ENCODE data around the gene OPTN. TPM values are rescaled to one million over a fixed set of nuclear protein-coding genes. Genes with fewer than 3 reads are reported as not detected.
A peak's percentile ranks its signal among the peaks of the same experiment; 100 is the strongest.
"Not testable (repeated sequence)": the region's sequence is repeated elsewhere in the genome, so short reads cannot be mapped to it uniquely, and the experiment has no call there.

OPTN gene
- total and polyA plus RNA-seq, 5 experiments from 2014 or later: 25.8 to 52.1 (median 35.1) TPM

- H3K27ac Mint-ChIP-seq: no peak overlapping the region
- H3K4me3 Mint-ChIP-seq: no peak overlapping the region
- H3K4me1 Mint-ChIP-seq: peaks cover 3 to 7% (median 5%) of the 10 kb centered on the region in 4 donors
- no peak for DNase-seq
- ATAC-seq: no peak
- POLR2A ChIA-PET: no interaction called here
- H3K9me3 Mint-ChIP-seq: peaks cover 0 to 8% (median 0%) of the 10 kb centered on the region in 9 donors
- H3K36me3 Mint-ChIP-seq: peaks cover 0 to 19% (median 3%) of the 10 kb centered on the region in 3 donors
- peaks cover 0 to 9% (median 3%) of the 10 kb centered on the region in 5 donors for H3K27me3 Mint-ChIP-seq
These were observed 7.5 kb upstream of the OPTN start for GRCh38 chr10:13092291-13093102.

DNA sequence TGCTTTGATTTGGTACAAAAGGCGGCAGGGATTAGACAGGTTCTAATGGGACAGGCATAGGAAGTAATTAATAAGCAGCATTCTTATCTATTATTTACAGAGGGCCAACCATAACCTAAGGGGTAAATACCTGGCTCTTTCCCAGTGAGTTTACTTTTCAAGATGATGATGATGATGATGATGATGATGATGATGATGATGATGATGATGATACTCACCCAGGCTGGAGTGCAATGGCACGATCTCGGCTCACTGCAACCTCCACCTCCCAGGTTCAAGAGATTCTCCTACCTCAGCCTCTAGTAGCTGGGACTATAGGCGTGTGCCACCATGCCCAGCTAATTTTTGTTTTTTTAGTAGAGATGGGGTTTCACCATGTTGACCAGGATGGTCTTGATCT is 5.9 kb upstream of the OPTN start:
- H3K27ac Mint-ChIP-seq, DNase-seq, H3K9me3 Mint-ChIP-seq, POLR2A ChIA-PET, H3K27me3 Mint-ChIP-seq, ATAC-seq, H3K4me3 Mint-ChIP-seq: not testable (repeated sequence)
- Mint-ChIP-seq H3K36me3 (peaks cover 0 to 19% (median 3%) of the 10 kb centered on the region in 3 donors), H3K4me1 (peaks cover 3 to 10% (median 7%) of the 10 kb centered on the region in 4 donors)

DNA sequence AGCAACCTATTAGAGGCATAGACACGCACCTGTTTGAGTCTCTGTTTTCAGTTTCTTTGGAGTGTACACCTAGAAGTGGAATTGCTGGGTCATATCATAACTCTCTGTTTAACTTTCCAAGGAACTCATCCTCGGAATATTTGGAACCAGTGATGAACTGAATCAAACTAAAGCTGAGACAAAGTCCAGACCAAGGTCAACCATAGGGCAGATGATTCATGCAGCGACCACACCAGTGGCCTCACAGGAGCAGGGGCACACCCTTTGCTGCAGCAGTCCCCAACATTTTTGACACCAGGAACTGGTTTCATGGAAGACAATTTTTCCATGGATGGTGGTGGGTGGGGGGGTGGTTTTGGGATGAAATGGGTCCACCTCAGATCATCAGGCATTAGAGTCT is 4.9 kb upstream of the OPTN start:
- Mint-ChIP-seq H3K4me1 (peaks cover 7 to 17% (median 11%) of the 10 kb centered on the region in 4 donors), H3K27me3 (peaks cover 0 to 8% (median 0%) of the 10 kb centered on the region in 5 donors), H3K27ac (no peak overlapping the region), H3K4me3 (no peak overlapping the region), H3K36me3 (peaks cover 0 to 19% (median 3%) of the 10 kb centered on the region in 3 donors), H3K9me3 (peaks cover 0 to 8% (median 0%) of the 10 kb centered on the region in 9 donors)
- ATAC-seq: no peak
- POLR2A ChIA-PET: no interaction called here
- DNase-seq: no peak

- POLR2A ChIA-PET: no interaction called here
- Mint-ChIP-seq H3K27me3 (peaks cover 0 to 4% (median 0%) of the 10 kb centered on the region in 5 donors), H3K4me3 (no peak overlapping the region), H3K36me3 (peaks cover 0 to 12% (median 3%) of the 10 kb centered on the region in 3 donors), H3K27ac (peak overlapping the region in 1 of 10 donors; percentile 9), H3K9me3 (peaks cover 0 to 8% (median 0%) of the 10 kb centered on the region in 9 donors), H3K4me1 (peaks cover 12 to 22% (median 15%) of the 10 kb centered on the region in 4 donors)
- DNase-seq: no peak
- ATAC-seq: no peak
These were observed 4.0 kb upstream of the OPTN start for GRCh38 chr10:13095929-13096328.

- Mint-ChIP-seq H3K36me3 (peaks cover 0 to 3% (median 1%) of the 10 kb centered on the region in 3 donors), H3K4me1 (peaks cover 29 to 44% (median 37%) of the 10 kb centered on the region in 4 donors), H3K27me3 (no peaks in the 10 kb centered on the region), H3K27ac (peak overlapping the region; percentile 93 to 98 (median 96)), H3K4me3 (peak overlapping the region; percentile 75 to 96 (median 96)), H3K9me3 (no peaks in the 10 kb centered on the region)
- ATAC-seq (peak; percentile 32 to 37), DNase-seq (peak in 9 of 10 donors; percentile 3 to 67 (median 33))
- POLR2A ChIA-PET: interaction anchor here (2.0 to 2.5 kb wide), 2 partner anchors 10 to 203 kb away, joined by 13 to 15 read pairs; no protein-coding TSS in a partner anchor
These were observed 758 bp upstream of the OPTN start for GRCh38 chr10:13099144-13099665.

GRCh38 chr10:13100349-13101294 is 659 bp downstream of the OPTN start:
- Mint-ChIP-seq H3K4me3 (peak overlapping the region; percentile 75 to 96 (median 91)), H3K9me3 (no peaks in the 10 kb centered on the region), H3K4me1 (peaks cover 31 to 50% (median 47%) of the 10 kb centered on the region in 4 donors), H3K36me3 (peaks cover 0 to 6% (median 1%) of the 10 kb centered on the region in 3 donors), H3K27me3 (no peaks in the 10 kb centered on the region), H3K27ac (peak overlapping the region; percentile 86 to 97 (median 90))
- ATAC-seq (peak; percentile 19 to 45), DNase-seq (peak in 6 of 10 donors; percentile 9 to 43 (median 22))
- POLR2A ChIA-PET: interaction anchor here (2.0 to 2.5 kb wide), 2 partner anchors 8 to 202 kb away, joined by 13 to 15 read pairs; no protein-coding TSS in a partner anchor

- peaks cover 0 to 6% (median 0%) of the 10 kb centered on the region in 3 donors for H3K36me3 Mint-ChIP-seq
- peak overlapping the region; percentile 41 to 86 (median 72) for H3K27ac Mint-ChIP-seq
- no peaks in the 10 kb centered on the region for H3K9me3 Mint-ChIP-seq
- H3K4me3 Mint-ChIP-seq: peak overlapping the region in 9 of 10 donors; percentile 1 to 59 (median 11)
- POLR2A ChIA-PET: interaction anchor here (1.0 kb wide), 1 partner anchor 196 kb away, joined by 4 read pairs; no protein-coding TSS in a partner anchor
- no peak for DNase-seq
- peaks cover 31 to 61% (median 60%) of the 10 kb centered on the region in 4 donors for H3K4me1 Mint-ChIP-seq
- no peak for ATAC-seq
- H3K27me3 Mint-ChIP-seq: no peaks in the 10 kb centered on the region
These were observed 2.2 kb downstream of the OPTN start for GRCh38 chr10:13102002-13102794.

DNA sequence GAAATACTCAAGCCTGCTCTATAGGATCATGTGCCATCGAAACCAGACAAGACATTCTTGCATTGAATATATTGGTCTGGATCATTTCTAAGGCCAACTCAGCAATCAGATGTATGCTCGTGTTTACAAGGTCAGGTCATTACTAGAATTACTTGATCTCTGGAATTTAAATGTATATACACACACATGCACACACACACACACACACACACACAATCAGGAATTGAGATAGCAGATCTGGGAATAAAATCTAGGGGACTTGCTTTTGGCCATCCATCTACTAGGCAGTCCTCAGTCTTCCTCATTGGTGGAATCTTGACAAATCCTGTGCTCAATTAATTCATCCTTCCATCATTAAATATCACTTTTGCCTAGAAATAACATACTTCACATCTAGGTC is 3.6 kb downstream of the OPTN start:
- H3K27ac Mint-ChIP-seq: peak overlapping the region in 7 of 10 donors; percentile 12 to 69 (median 21)
- DNase-seq (no peak), ATAC-seq (no peak)
- POLR2A ChIA-PET: interaction anchor here (1.0 kb wide), 1 partner anchor 13 kb away, joined by 3 read pairs; no protein-coding TSS in a partner anchor
- peaks cover 0 to 6% (median 0%) of the 10 kb centered on the region in 3 donors for H3K36me3 Mint-ChIP-seq
- H3K27me3 Mint-ChIP-seq: no peaks in the 10 kb centered on the region
- H3K4me3 Mint-ChIP-seq: peak overlapping the region in 2 of 10 donors; percentile 1
- peaks cover 40 to 73% (median 71%) of the 10 kb centered on the region in 4 donors for H3K4me1 Mint-ChIP-seq
- no peaks in the 10 kb centered on the region for H3K9me3 Mint-ChIP-seq

DNA sequence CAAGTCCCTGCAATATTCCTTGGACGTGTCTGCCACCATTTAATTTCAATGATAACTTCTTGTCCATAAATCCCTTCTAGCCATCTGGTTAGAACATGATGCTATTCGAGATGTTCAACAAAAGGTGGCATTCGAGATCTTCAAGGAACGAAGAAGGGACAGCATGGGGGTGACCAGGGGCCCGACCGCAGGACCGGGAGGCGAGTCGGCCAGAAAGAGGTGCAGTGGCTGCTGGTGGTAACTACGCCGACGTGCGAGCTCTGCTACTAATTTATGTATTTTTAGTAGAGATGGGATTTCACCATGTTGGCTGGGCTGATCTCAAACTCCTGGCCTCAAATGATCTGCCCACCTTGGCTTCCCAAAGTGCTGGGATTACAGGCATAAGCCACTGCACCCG is 4.7 kb downstream of the OPTN start:
- ATAC-seq (no peak), DNase-seq (no peak)
- Mint-ChIP-seq H3K27ac (peak overlapping the region in 4 of 10 donors; percentile 7 to 95 (median 76)), H3K36me3 (peaks cover 0 to 8% (median 0%) of the 10 kb centered on the region in 3 donors), H3K4me3 (no peak overlapping the region), H3K9me3 (no peaks in the 10 kb centered on the region), H3K4me1 (peaks cover 37 to 77% (median 73%) of the 10 kb centered on the region in 4 donors), H3K27me3 (no peaks in the 10 kb centered on the region)
- POLR2A ChIA-PET: no interaction called here

- no peaks in the 10 kb centered on the region for H3K9me3 Mint-ChIP-seq
- H3K36me3 Mint-ChIP-seq: peaks cover 2 to 12% (median 4%) of the 10 kb centered on the region in 3 donors
- H3K4me3 Mint-ChIP-seq: no peak overlapping the region
- H3K27ac Mint-ChIP-seq: peak overlapping the region in 9 of 10 donors; percentile 52 to 95 (median 88)
- DNase-seq (no peak), ATAC-seq (no peak)
- POLR2A ChIA-PET: no interaction called here
- H3K4me1 Mint-ChIP-seq: peaks cover 39 to 80% (median 76%) of the 10 kb centered on the region in 4 donors
- no peaks in the 10 kb centered on the region for H3K27me3 Mint-ChIP-seq
These were observed 5.2 kb downstream of the OPTN start for GRCh38 chr10:13105184-13105583.

DNA sequence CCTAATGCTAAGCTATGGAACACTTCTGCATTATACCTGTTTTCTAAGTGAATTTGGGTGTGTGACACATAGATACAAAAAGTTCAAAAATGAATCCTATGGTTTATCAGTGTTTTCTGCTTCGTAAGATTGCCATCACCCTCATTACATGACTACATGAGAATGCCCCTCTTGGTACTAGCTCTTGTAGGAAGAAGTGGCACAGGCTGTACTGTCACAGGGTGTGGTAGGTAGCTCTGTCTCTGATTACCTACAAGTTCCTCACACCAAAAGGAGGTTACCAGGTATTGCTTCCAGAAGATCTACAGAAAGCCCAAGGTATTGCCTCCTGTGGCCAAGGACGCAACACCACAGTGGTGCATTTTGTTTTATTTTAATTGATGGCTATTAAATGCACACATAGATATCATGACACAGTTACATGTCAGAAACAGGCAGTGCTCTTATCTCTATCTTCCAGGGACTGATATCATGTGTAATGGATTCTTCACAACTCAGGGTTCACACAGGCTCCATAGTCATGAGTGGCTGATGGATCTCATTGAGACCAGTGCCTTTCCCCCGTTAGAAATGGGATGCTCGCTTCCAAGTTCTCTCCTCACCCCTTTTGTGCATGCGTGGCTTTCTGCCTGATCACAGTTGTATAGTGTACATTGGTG is 6.6 kb downstream of the OPTN start:
- H3K4me3 Mint-ChIP-seq: peak overlapping the region in 8 of 10 donors; percentile 20 to 58 (median 45)

More for the DNA sequence above, 6.6 kb downstream of the OPTN start:
- H3K27me3 Mint-ChIP-seq: no peaks in the 10 kb centered on the region
- H3K36me3 Mint-ChIP-seq: peaks cover 6 to 21% (median 10%) of the 10 kb centered on the region in 3 donors
- H3K9me3 Mint-ChIP-seq: no peaks in the 10 kb centered on the region
- ATAC-seq (no peak), DNase-seq (no peak)
- H3K4me1 Mint-ChIP-seq: peaks cover 33 to 77% (median 71%) of the 10 kb centered on the region in 4 donors
- POLR2A ChIA-PET: interaction anchor here (0.6 kb wide), 1 partner anchor 9 kb away, joined by 3 read pairs; no protein-coding TSS in a partner anchor
- H3K27ac Mint-ChIP-seq: peak overlapping the region; percentile 54 to 95 (median 86)

Data from naive thymus-derived CD8-positive, alpha-beta T cell (primary cell).